NCI-H2107 (cell line): Measurements from ENCODE around the gene SIPA1L2.

Experiments used
- DNase-seq: peaks from one replicate; lab custom pipeline; 2025; lab: John Stamatoyannopoulos, UW

Gene SIPA1L2

DNA sequence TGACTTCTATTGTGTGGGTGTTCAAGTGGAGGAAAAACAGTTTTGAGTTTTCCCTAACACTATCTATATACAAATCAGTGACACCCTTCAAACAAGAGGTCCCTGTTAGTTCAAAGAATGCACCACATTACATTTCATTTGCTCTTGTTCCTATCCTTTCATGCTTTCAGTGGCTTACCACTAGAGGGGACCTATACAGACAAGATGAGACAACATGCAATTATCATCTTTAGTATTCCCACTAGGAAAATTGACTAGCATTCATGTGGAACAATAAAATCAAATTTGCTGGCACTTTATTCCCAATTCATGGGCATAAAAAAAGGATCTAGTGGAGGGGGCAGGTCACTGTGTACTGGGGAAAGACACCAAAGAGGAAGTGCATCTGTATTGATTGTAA lies 13.3 kb upstream of the SIPA1L2 start:
- DNase-seq = no peak

DNA sequence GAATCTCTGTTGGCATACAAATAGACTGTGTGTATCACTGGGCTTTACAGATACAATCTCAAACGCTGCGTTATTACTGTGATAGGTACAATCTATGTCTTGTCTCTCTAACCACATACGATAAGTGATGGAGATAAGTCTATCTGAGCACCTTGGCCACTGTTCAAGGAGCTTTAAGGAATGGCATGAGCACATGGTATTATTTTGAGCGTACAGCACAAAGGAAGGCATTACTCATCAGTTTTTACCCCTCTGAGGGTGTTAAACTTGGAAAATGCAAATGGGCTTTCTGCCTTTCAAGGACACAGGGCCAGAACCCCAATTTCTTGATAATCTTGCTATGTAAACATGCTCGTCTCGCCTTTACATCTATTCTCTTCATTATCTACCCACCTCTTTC lies 11.6 kb upstream of the SIPA1L2 start:
- DNase-seq = no peak

DNA sequence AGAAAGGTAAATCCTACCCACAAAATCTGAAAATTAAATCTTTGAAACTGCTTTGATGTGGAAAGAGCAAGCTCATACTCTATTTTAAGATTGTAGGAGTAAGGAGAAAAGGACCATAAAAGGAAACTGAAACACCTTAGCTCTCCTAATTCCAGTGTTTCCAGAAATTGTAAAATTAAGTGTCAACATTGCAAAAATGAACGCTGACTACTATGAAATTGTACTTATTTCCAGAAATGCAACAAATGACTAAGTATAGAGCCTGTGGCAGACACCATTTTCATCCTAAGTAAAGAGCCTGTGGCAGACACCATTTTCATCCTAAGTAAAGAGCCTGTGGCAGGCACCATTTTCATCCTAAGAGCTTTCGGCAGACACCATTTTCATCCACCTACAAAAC lies 6.9 kb upstream of the SIPA1L2 start:
- no peak for DNase-seq

DNA sequence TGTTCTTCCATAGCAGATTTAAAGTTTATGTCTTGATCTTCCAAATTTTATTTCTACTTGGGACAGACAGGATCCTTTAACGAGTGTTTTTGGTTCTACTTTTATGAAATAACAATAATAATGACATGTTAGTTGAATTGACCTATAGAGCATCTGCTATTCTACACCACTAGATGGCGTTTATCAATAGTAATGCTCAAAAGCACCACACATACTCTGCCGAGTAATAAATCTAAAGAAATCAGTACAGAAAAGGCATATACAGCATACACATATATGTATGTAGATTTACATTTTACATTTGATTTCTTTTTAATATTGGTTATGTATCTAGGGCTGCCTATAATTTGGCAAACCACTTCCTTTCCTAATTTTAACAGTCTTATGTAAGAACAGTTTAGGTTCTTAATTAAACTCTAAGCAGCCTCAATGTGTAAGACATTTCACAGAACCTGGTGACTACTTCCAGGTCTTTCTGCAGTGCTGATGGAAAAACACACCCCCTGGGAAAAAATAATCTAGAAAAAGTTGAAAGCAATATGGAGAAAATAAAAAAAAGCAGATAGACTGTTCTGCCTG lies 5.9 kb upstream of the SIPA1L2 start:
- peak; percentile 52 for DNase-seq

DNA sequence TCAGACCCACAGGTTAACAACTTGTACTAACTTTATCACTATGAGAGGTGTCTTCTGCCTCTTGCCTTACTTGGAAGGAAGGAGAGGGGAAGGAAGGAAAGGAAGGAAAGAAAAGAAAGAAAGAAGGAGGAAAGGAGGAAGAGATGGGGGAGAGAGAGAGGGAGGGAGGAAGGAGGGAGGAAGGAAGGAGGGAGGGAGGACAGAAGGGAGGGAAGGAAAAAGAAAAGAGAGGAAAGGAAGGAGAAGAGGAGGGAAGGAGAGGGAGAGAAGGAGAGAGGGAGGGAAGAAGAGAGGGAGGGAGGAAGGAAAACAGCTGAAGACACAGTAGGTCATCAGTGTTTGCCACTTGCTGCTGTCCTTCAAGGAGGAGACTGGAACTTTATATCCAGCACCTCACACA lies 5.3 kb upstream of the SIPA1L2 start:
- no peak for DNase-seq

DNA sequence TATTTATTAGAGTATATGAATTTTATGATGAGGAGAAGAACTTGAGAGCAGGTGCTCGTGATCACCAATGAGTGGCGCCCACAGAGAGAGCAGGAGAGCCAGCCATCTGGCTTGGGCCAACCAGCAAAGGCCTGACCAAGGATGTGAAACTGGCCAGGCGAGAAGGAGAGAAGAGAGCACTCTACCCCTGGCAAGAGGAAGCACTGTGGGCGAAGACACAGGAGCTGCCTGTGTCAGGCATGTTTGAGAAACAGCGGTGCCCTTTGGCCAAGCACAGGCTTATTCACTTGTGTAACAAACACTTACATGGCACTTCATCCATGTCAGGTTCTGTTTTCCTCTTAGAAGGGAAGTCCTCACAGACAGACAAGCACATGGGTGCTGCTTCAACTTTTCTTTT lies 4.2 kb upstream of the SIPA1L2 start:
- DNase-seq = no peak

DNA sequence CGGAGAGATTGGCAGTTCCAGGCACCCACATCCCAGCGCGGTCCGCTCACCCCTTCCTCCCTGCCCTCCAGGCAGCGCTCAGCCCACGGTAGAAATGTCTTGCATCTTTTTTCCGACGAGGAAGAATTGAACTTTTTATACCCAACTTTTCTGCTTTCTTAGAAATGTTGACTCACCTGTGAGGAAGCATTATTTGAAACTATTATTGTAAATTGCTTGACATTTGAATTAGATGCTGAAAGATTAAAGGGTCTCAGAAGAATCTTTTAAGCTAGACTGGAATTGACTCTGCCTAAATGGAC lies 912 bp upstream of the SIPA1L2 start:
- no peak for DNase-seq

DNA sequence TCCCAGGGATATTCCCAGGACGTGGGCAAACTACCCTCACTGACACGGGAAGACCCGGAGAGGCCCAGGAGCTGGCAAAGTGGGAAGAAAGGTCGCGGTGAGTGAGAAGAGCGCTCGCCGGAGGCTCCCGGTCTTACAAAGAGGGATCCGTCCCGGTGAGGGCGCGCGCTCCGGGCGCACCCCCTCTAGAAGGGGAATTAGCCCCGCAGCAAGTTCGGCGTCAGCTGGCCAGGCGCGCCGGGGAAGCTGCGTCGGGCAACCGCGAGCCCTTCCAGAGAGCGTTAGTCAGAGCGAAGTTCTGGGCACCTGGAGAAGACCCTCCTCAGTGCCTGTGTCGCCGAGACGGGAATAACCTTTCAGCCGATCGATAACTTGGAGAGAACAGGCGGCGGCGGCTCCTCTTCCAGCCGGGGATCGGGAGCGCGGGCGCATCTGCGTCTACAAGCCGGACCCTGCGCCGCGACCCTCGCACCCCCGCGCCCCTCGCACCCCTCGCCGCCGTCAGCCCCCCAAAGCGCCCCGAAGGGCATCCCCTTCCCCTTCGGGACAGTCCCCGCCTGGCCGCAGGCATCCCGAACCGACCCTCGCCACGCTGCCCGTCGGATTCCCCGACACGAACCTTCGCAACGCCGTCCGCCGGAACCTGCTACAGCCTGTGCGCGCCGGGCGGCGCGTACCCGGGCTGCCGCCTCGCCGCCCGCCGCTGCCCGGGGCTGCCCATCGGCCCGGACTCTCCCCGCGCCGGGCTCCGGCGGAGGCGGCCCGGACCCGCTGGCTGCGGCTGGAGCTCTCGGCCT lies 485 bp downstream of the SIPA1L2 start:
- no peak for DNase-seq

DNA sequence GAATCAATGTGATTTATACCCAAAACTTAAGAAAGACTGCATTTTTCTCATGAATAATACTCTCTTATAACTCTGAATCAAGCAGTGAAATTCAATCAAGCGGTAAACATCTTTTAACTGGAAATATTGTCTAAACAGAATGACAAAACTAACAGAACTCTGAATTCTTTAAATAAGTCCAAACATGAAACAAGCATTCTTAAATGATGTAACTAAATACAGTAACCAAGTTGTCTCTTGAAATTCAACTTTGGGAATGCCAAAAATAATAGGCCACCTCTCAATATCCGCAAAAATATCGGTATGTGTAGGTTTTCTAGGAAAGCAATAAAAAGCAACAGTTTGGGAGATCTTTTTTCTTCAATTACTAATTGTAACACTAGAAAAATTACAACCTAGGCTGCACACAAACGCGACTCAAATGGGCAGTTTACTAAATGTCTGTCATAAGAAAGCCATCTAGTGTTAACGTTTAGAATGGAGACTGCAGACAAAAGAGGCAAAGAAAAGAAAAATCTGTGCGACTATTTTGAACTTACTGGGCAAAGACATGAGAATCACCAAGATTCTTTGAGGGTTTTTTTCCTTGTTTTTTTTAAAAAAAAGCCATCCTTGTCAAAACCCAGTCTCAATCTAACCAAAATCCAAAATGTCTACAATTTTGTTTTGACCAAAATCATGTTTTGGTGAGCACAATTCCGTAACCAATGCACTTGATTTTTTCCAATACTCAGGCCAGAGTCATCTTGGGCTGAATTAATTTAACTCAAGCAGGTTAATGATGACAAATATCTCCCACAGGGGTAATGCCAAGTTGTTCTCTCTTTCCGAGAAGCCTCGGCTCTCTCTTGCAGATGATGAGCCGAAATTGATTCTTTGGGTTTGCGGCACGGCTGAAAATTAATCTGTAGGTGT lies 1.3 kb downstream of the SIPA1L2 start:
- DNase-seq = no peak

DNA sequence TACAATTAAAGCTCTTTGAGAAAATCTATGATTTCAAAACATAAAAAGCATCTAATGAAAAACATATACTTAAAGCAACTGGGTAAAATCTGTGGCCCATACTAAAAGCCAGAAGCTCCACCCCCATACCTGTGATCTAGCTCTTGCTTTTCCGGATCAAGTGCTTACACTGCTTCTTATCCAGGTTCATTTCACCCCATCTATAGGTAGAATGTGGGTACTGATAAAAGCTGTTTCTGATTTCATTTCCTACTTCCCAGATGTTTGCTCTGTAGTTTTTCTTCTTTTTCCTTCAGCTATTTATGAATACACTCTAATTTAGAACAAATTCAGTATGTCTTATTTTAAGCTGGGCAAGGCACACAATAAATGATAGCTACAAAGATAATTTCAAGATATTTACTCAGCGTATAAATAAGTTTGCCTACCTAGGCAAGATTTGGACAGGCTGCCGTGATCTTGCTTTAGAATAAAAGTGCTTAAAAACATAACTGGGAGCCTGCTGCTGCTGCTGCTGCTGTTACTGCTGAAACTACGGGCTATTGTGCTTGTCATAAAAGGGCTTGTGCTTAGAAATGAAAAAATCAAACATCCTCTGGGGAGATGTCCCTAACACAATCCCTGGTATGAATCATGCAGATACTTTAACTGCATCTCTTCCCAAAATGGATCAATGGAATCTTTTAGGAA lies 2.1 kb downstream of the SIPA1L2 start:
- DNase-seq = peak; percentile 76

DNA sequence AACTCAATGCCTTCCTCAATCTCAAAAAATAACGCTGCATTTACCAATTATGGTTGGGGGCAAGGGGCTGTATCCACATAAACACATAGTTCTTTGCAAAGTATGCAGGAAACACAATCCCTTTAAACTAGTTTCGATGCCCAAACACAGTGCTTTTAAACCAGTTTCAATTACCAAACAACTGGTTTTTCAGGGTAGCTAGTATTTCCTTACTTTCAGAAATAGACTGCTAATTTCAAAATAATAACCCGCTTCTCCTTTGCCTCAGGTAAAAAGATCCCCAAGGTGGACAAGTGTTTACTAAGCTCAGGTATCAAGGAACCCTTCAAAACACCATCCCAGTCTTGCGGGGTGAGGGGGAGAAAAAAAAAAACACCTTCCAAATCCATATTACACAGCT lies 2.8 kb downstream of the SIPA1L2 start:
- no peak for DNase-seq

DNA sequence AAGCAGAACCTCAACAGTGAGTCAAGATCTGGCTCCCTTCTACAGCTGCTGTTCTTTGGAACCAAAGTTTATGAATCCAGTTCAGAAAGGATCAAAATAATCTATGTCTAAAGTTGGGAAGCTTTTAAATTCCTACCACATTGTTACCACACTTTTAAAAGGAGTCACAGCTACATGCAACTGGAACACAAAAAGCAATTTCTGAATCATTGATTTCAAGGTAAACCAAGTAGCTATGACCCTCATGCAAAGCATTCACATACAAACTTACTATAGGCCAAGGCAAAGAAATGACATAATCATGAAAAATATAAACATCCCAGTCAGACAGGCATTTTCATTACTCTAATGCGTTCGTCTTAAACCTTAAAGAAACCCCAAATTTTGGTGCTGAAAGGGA lies 3.5 kb downstream of the SIPA1L2 start:
- DNase-seq = no peak

DNA sequence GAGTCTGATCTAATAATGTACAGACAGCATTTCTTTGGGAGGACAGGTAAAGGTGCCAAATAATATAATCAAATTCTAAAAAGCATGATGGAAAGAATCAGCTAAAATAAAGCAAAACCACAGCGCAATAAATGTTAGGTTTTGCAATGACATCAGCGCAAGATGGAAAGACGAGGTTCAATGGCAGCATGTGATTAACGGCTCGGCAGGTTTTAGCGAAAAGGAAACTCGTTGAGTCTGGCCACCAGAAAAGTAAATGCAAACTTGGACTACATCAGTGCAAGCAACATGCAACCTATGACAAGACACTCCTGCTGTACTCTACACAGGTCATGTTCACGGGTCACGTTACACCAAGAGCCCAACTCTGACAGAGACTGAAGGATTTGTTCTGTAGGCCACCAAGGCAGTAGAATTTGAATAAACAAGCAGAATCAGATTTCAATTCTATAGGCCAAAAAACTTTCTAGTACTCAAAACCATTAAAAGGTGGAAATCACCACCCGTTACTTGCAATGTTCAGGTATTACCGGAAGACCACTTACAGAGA lies 4.5 kb downstream of the SIPA1L2 start:
- no peak for DNase-seq

DNA sequence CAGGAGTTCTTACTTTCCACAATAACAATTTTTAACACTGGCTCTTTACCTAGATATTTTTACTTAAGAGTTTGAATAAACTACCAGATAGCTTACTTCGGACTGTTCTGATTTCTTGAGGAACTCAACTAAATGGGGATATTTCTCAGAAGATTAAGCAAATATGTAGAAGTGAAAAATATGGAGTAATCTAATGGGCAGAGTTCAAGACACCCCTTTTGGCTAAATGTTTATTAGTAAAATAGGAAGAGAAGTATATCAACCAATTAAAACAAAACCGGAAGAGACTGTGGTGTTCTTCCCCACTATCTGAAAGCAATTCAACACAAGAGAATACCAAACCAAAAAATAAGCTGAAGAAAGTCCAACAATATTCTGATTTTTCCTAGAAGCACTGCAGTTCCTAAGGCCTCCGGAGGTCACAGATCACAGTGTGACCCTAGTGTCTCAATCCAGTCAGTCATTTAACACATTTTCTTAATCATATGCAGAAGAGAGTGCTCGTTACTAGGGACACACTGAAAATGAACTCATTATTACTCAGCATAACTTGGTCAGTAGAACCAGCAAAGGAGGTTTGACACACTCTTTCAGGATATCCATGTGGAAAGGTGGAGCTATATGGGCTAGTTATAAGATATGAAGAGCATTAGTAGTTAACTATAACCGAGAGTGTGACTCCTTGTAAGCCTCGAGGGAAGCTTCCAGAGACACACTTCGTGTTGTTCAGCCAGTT lies 5.2 kb downstream of the SIPA1L2 start:
- DNase-seq = no peak

DNA sequence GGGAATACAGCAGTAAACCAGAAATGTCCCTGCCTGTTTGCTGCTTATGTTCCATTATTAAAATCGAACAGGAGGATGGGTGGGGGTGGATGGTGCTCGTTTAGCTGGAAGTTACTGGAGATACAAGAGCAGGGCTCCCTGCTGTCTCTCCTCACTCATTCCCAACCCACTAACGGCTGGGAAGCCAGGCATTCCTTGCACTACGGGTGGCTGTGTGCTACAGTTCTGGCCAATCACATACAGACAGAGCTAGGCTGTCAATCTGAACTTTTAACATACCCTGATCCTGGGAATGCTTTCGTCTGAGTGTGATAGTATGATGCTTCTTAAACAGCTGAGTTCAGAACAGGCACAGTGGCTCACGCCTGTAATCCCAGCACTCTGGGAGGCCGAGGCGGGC lies 7.0 kb downstream of the SIPA1L2 start:
- DNase-seq = peak; percentile 56

DNA sequence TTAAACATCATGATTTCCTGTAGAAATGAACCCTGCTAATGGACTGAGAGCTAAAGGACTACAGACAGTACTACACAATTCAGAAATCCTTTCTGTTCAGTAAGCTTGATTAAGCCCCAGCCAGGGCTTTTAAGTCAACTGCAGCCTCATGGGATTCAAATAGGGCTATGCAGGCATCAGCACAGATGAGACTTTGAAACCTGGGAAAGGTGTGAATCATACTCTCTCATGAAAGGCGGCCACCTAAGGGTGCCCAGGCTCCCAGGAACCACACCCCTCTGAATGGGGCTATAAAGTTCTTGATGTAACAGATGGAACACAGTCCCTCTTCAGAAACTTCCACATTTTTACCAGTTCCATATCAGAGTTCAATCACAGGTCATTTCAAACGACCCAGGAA lies 7.6 kb downstream of the SIPA1L2 start:
- no peak for DNase-seq

DNA sequence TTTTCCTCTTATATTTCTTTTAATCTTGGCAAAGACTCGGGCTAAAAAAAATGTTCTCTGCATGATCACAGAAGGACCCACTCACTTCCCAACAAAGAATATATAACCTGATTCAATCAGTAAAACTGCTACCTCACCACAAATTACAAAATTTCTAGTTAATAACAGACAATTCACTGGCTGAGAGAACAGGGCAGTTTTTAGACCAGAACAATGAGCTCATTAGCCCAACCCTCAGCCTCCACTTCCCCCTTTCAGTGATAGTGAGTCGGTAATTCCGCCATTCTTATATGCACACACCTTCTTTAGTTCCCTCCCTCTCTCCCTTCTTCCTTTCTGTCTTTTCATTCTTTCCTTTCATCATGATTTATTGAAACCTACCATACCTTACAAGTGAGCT lies 8.9 kb downstream of the SIPA1L2 start:
- DNase-seq = no peak

DNA sequence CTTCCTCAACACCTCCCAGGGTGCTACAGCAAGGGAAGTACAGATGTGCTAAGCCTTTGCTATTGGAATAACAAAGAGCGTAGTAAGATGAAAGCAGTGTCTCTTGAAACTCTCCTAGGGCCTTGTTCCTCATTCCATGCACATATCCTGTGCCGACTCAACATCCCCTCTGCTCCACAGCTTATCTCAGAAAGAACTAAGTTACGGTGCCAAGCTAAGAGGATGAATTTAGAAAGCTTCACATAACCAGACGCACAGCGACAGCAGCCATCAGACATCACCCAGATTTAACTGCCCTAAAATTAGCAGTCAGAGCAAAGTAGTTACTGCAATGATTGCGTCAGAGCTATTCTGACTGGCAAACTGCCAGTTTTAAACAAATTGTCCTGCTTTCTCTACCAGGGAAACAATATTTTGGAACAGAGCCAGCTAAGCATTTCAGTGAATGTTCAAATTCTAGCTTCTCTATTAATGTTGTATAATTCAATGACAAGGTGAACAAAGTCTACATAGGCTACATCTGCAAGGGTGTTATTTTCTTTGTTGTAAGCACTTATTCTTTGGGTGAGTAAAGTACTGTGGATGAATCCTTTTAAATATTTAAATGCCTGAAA lies 9.5 kb downstream of the SIPA1L2 start:
- peak; percentile 87 for DNase-seq

DNA sequence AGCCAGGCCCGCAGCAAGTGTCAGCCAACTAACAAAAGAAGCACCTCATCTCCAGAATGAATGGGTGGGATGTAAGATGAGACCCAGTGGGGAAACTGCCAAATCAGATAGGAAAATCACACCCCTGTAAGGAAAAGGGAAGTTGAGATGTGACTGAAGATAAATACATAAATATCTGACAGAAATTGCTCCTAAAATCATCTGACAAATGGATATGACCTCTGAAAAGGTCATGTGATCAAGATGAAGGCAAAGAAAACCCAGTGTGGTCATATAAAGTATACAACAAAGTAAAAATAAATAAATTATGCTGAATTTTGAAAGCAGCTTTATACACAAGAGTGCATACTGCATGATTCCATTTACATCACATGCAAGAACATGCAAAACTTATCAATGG lies 12.7 kb downstream of the SIPA1L2 start:
- no peak for DNase-seq

DNA sequence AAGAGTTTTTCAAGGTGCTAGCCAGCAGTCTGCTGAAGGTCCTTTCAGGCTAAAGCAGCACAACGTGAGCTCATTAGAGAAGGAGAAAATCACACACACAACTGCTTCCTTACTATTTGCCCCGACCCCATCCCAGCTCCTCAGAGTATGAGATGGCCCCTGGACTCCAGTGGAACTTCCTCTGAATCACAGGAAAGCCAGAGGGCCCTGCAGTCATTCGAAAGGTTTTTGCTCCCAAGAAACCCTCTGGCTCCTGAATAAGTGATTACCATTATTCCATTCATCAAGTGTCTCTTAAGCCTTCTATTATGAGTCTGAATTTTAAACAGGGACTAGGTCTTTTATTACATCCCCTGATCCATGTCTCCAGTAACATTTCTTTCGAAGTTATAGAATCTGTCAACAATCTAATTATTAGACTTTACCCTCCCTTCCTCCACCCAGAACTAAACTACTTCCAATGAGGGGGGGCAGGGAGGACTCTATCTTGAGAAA lies 14.6 kb downstream of the SIPA1L2 start:
- DNase-seq = no peak

DNA sequence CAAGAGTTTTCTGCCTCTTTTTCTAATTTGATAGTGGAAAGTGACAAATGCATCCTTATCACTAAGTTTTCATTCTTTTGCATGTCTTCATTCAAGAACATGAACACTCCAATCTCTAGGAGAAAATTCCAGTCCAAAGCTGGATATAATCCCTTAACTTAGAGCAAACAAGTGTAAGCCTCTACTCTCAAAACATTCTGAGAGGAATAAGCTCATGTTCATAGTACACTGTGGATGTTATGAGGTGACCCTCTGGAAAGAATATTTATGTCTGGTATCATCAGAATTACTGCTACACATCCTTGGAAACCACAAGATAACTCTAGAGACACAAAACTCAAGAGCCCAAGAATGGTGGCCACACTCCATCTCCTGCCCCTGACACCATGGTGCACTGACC lies 15.1 kb downstream of the SIPA1L2 start:
- DNase-seq = no peak
